Thoracic aorta (tissue), 2 donors: Measurements from ENCODE around the gene BBS5. TPM values are rescaled to one million over a fixed set of nuclear protein-coding genes. Genes with fewer than 3 reads are reported as not detected.
A peak's percentile ranks its signal among the peaks of the same experiment; 100 is the strongest.
"Not testable (repeated sequence)": the region's sequence is repeated elsewhere in the genome, so short reads cannot be mapped to it uniquely, and the experiment has no call there.

Source experiments
- ATAC-seq: fragments of 150-250 bp; one replicate; pipeline ENCODE4 v1.8.0; 2017; ENCODE audit warnings: low read depth; ENCODE audit not compliant: insufficient number of reproducible peaks, low FRiP score
- DNase-seq: peaks from one replicate; pipeline ENCODE4 v3.0.0-alpha.2; 2020; ENCODE audit warnings: low spot score
- H3K27ac ChIP-seq, 2 donors: fragments of 200-600 bp; sonication (generic); 1 replicate in 1 of 2; 2 replicates in 1 of 2; pipeline ENCODE4 v1.5.1; 2016; ENCODE audit warnings: mild to moderate bottlenecking in 2 of 2, moderate library complexity in 2 of 2
- H3K27me3 ChIP-seq: fragments of 200-600 bp; sonication (generic); replicated peaks from 2 replicates; pipeline ENCODE4 v1.6.0; 2016; ENCODE audit warnings: mild to moderate bottlenecking; ENCODE audit not compliant: insufficient read depth
- H3K36me3 ChIP-seq: fragments of 200-600 bp; sonication (generic); one replicate; pipeline ENCODE4 v1.5.1; 2016
- H3K4me1 ChIP-seq, 2 donors: fragments of 200-600 bp; sonication (generic); 1 replicate in 1 of 2; 2 replicates in 1 of 2; pipeline versions ENCODE4 v1.5.1 to v1.6.0; 2016; ENCODE audit warnings: low read depth in 2 of 2, mild to moderate bottlenecking in 1 of 2; ENCODE audit not compliant: control insufficient read depth in 1 of 2
- H3K4me3 ChIP-seq: fragments of 200-600 bp; sonication (generic); 2 replicates; pipeline ENCODE4 v1.5.1; 2016; ENCODE audit warnings: mild to moderate bottlenecking
- H3K9me3 ChIP-seq: fragments of 200-600 bp; sonication (generic); 2 replicates; pipeline ENCODE4 v1.5.1; 2016
- total RNA-seq, 2 donors: library from RNA; depleted of rRNA; stranded (reverse); fragments of >200 nt; gene quantifications; one replicate each; pipeline versions ENCODE4 v1.1.0 to v1.2.3, GENCODE V29; 2016
- TF ChIP-seq, protein P1 (sequence below): fragments of 200-600 bp; sonication (generic); IDR thresholded peaks from one replicate; pipeline ENCODE4 v1.5.1; 2019; ENCODE audit warnings: antibody characterized with exemption

BBS5 gene
- total RNA-seq, 2 donors from 2014 or later: 13.6 to 21.1 TPM

DNA sequence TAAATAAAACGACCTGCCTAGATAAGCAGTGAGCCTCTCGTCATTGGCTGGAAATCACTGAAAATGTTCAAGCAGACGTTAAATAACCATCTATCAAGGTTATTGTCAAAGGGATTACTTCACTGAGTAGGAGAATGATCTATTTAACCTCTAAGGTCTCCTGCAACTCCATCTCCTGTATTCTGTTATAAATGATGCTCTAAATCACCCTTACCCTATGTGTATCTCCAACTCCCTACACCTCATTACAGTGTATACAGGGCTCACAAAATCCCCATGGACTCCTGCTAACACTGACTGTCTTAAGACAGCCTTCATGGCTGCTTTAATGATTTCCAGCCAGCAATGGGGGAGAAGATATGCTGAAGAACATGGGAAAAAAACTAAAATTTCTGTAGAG is 31.0 kb upstream of the BBS5 start:
- H3K9me3 ChIP-seq: no peaks in the 10 kb centered on the region
- H3K27me3 ChIP-seq: no peaks in the 10 kb centered on the region
- H3K4me1 ChIP-seq: no peaks in the 10 kb centered on the region
- no peak overlapping the region for H3K4me3 ChIP-seq
- no peak for DNase-seq
- TF ChIP-seq, protein P1, sequence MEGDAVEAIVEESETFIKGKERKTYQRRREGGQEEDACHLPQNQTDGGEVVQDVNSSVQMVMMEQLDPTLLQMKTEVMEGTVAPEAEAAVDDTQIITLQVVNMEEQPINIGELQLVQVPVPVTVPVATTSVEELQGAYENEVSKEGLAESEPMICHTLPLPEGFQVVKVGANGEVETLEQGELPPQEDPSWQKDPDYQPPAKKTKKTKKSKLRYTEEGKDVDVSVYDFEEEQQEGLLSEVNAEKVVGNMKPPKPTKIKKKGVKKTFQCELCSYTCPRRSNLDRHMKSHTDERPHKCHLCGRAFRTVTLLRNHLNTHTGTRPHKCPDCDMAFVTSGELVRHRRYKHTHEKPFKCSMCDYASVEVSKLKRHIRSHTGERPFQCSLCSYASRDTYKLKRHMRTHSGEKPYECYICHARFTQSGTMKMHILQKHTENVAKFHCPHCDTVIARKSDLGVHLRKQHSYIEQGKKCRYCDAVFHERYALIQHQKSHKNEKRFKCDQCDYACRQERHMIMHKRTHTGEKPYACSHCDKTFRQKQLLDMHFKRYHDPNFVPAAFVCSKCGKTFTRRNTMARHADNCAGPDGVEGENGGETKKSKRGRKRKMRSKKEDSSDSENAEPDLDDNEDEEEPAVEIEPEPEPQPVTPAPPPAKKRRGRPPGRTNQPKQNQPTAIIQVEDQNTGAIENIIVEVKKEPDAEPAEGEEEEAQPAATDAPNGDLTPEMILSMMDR: no peak
- no peaks in the 10 kb centered on the region for H3K36me3 ChIP-seq
- no peak overlapping the region for H3K27ac ChIP-seq
- ATAC-seq: no peak

DNA sequence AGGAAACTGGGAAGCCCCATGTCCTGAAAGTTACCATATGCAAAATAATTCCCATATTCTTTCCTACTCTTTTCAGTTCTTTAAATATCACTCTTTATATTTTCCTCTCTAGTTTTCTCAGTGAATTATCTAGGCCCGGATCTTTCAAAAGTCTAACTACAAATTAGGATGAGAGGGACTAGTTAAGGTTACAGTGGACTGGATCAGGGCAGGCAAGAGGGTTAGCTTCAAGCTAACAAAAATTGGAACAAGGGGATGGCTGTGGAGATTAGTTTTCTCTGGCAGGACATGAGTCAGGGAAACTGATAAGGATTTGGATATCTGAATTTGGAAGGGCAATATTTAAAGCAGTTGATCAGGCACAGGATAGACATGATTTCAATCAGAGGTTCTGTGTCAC is 30.4 kb upstream of the BBS5 start:
- H3K36me3 ChIP-seq: no peaks in the 10 kb centered on the region
- ATAC-seq: no peak
- no peaks in the 10 kb centered on the region for H3K4me1 ChIP-seq
- no peak overlapping the region for H3K27ac ChIP-seq
- no peak overlapping the region for H3K4me3 ChIP-seq
- TF ChIP-seq, protein P1: no peak
- no peaks in the 10 kb centered on the region for H3K9me3 ChIP-seq
- no peaks in the 10 kb centered on the region for H3K27me3 ChIP-seq
- no peak for DNase-seq

DNA sequence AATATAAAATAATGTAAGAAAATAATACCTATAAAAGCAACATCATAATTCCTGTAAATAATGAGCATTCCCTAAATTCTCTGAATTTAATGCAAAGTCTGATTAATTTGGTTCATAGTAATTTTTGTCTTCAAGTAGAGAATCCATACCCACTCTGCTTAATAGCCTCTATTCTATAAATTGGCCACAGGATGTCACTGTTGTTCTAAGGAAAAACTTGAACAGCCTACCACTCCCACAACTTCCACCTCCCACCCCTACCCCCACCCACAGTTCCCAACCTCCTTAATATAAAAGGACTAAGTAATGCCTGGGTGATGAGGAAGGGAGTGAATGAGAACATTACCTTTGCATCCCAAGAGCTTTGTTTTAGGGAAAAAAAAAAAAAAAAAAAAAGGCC is 27.2 kb upstream of the BBS5 start:
- no peak for DNase-seq
- Histone ChIP-seq H3K4me3 (no peak overlapping the region), H3K9me3 (no peaks in the 10 kb centered on the region), H3K27me3 (no peaks in the 10 kb centered on the region), H3K4me1 (no peaks in the 10 kb centered on the region), H3K36me3 (no peaks in the 10 kb centered on the region), H3K27ac (no peak overlapping the region)
- TF ChIP-seq, protein P1: no peak
- no peak for ATAC-seq

DNA sequence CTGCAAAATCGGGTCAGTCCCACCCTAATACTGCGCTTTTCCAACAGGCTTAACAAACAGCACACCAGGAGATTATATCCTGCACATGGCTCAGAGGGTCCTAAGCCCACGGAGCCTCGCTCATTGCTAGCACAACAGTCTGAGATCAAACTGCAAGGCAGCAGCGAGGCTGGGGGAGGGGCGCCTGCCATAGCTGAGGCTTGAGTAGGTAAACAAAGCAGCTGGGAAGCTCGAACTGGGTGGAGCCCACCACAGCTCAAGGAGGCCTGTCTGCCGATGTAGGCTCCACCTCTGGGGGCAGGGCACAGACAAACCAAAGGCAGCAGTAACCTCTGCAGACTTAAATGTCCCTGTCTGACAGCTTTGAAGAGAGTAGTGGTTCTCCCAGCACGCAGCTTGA is 26.2 kb upstream of the BBS5 start:
- H3K36me3 ChIP-seq, H3K4me3 ChIP-seq, H3K9me3 ChIP-seq, H3K27ac ChIP-seq, H3K4me1 ChIP-seq, H3K27me3 ChIP-seq, DNase-seq, ATAC-seq: not testable (repeated sequence)

DNA sequence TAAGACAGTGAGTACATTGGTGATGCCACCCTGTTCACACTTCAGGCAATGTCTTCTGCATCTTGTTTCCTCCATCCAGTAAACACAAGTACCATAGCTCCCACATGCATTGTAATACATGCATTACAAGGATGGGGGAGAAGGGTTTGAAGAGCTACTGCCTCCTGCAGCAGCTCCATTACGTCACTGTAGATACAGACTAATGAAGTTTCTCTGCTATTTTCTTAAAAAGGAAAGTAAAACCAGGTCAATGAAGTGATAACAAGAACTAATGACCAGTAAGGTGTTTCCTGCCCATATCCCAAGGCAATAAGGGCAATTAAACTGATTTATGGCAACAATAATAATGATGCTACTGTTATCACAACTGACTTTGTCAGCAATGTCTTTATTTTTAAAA is 18.2 kb upstream of the BBS5 start:
- Histone ChIP-seq H3K36me3 (no peaks in the 10 kb centered on the region), H3K4me1 (peaks cover 0 to 9% of the 10 kb centered on the region in 2 donors), H3K27ac (no peak overlapping the region), H3K27me3 (no peaks in the 10 kb centered on the region), H3K4me3 (no peak overlapping the region), H3K9me3 (no peaks in the 10 kb centered on the region)
- ATAC-seq (no peak), DNase-seq (no peak)
- TF ChIP-seq, protein P1: no peak

DNA sequence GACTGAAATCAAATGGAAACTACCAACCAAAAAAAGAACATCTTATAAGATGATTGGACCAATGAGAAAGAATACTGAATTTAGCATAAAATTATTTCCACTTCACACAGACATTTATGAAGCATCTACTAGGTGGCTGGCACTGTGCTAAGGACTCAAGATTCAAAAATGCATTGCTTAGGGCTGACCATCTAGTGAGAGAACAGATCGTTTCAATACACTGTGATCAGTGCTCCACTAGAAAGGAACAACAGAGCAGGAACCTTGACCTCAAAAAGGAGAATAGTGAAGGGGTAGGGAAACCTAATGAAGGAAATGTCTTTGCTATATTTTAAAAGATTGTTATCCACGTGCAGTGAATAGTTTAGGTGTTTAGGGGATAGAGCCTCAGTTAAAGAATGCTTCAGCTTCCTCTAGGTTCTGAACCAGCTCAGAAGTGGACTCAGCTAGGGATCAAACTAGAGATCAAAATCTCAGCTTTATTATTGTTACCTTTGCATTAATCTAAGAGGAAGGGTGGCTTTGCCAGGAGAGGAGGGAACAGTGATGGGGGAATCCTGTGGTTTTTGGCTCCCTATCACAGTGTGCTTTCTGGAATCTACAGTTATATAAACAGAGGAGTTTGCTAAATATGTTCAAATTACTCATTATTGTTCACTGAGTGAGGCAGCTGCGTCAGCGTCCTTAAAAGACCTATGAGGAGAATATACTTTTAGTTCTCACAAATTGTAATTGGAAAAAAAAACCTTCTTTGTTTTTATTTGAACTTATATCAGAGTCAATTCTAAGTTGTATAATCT is 16.2 kb upstream of the BBS5 start:
- no peak overlapping the region for H3K4me3 ChIP-seq

More for the DNA sequence above, 16.2 kb upstream of the BBS5 start:
- Histone ChIP-seq H3K36me3 (no peaks in the 10 kb centered on the region), H3K27me3 (no peaks in the 10 kb centered on the region), H3K9me3 (no peaks in the 10 kb centered on the region), H3K27ac (no peak overlapping the region), H3K4me1 (peaks cover 0 to 9% of the 10 kb centered on the region in 2 donors)
- DNase-seq (no peak), ATAC-seq (peak; percentile 73)
- TF ChIP-seq, protein P1: no peak
